Activated T-cell treated with anti-CD3 and anti-CD28 coated beads, Interleukin-2, amount 50 U/mL, for 4 hours (primary cell): ENCODE data around the gene ASCC3. TPM values are rescaled to one million over a fixed set of nuclear protein-coding genes. Genes with fewer than 3 reads are reported as not detected.

Experiments used
- ATAC-seq, 2 donors: fragments of 200-7000 bp; cut with Tn5 transposase; one replicate each; pipeline ENCODE4 v1.10.0; 2021
- DNase-seq: peaks from one replicate; pipeline ENCODE4 v3.0.0-alpha.2; 2020
- H3K27me3 Mint-ChIP-seq: one replicate; pipeline ENCODE4 v1.8.0; 2021; ENCODE audit warnings: low read depth, mixed read lengths
- H3K36me3 Mint-ChIP-seq: one replicate; pipeline ENCODE4 v1.8.0; 2022; ENCODE audit warnings: mixed read lengths; ENCODE audit not compliant: insufficient read depth
- H3K4me1 Mint-ChIP-seq: one replicate; pipeline ENCODE4 v1.8.0; 2021; ENCODE audit warnings: low read depth, mixed read lengths
- H3K4me3 Mint-ChIP-seq: one replicate; pipeline ENCODE4 v1.8.0; 2021; ENCODE audit warnings: mild to moderate bottlenecking, moderate library complexity, mixed read lengths
- H3K9me3 Mint-ChIP-seq: one replicate; pipeline ENCODE4 v1.8.0; 2021; ENCODE audit warnings: mixed read lengths
- total RNA-seq, 3 donors: library from RNA; stranded (reverse); gene quantifications; one replicate each; pipeline ENCODE4 v1.2.1, GENCODE V29; 2021

ASCC3 gene
- total RNA-seq, 3 donors from 2014 or later = 59.3 to 72.8 (median 64.1) TPM

DNA sequence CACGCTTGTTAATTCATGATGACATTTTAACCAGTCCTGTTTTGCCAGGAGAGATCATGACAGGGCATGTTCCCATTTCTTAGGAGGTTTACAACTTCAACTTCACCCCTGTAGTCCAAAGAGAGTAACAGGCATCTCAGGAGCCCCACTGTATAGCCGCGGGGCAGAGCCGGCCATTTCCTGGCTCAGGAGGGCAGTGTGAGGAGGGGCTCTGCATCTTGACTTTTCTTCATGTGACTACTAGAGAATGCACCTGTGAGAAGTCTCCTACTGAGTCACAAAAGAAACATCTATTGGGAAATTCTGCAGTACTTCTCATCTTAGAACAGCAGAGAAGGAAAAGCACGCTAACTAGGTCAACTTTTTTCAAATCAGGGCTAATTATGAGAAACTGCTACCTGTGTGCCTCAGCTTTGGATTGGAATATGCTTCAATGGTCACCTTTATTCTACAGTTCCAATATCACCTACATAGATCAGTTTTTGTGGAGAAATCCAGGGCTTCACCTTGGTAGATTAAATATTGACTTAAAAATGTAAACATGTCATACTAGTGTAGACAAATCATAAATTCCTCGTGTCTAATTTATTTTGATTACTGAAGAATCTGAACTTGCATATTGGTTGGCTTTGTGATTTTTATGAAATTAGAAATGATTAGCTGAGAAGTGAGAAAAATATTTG is 387.8 kb downstream of the ASCC3 start:
- DNase-seq (no peak), ATAC-seq (no peak)
- Mint-ChIP-seq H3K9me3 (peaks cover 5% of the 10 kb centered on the region), H3K36me3 (no peaks in the 10 kb centered on the region), H3K4me1 (no peaks in the 10 kb centered on the region), H3K4me3 (no peak overlapping the region), H3K27me3 (peaks cover 46% of the 10 kb centered on the region)

DNA sequence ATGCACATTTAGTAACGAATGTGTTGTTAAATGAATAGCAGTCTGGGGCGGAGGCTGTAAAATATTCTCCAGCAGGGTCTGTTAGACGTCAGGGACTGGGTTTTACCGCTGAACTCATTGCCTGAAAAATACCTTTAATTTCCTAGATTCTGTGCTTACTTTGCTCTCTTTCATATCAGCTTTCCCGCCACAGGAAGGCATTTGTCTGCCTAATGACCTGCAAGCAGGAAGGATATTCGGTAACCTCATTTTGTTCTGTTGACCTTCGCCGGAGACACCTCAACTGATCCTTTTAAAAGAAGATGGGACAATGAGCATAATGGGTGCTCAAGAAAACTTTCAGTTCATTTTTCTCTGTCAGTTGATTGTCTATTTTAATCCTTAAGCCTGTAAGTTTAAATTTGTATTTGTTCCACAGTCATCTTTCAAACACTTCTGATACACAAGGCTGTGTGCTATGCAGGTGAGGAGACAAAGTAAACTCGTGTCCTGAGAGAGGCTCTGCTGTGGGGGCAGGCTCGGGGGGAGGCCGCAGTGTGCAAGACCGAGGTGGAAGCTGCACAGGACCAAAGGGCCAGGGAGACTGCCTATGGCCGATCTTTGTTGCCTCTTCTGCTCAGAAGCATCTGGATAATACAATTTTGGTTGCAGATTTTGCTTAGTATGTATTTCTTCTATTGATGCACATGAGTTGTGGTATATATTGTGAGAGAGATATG is 389.0 kb downstream of the ASCC3 start:
- Mint-ChIP-seq H3K4me3 (no peak overlapping the region), H3K9me3 (peaks cover 5% of the 10 kb centered on the region), H3K4me1 (no peaks in the 10 kb centered on the region), H3K36me3 (no peaks in the 10 kb centered on the region), H3K27me3 (peaks cover 54% of the 10 kb centered on the region)
- no peak for ATAC-seq
- DNase-seq = no peak

DNA sequence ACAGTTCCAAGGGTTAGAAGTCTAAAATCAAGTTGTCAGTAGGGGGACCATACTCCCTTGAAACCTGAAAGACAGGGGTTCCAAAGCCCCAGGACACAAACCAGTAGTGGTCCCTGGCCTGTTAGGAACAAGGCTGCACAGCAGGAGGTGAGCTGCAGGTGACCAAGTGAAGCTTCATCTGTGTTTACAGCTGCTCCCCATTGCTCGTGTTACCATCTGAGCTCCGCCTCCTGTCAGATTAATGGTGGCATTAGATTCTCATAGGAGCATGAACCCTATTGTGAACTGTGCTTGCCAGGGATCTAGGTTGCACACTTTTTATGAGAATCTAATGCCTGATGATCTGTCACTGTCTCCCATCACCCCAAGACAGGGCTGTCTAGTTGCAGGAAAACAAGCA is 391.1 kb downstream of the ASCC3 start:
- H3K27me3 Mint-ChIP-seq = peaks cover 51% of the 10 kb centered on the region
- no peak overlapping the region for H3K4me3 Mint-ChIP-seq
- no peaks in the 10 kb centered on the region for H3K9me3 Mint-ChIP-seq
- DNase-seq = no peak
- H3K36me3 Mint-ChIP-seq = no peaks in the 10 kb centered on the region
- no peak for ATAC-seq
- no peaks in the 10 kb centered on the region for H3K4me1 Mint-ChIP-seq

DNA sequence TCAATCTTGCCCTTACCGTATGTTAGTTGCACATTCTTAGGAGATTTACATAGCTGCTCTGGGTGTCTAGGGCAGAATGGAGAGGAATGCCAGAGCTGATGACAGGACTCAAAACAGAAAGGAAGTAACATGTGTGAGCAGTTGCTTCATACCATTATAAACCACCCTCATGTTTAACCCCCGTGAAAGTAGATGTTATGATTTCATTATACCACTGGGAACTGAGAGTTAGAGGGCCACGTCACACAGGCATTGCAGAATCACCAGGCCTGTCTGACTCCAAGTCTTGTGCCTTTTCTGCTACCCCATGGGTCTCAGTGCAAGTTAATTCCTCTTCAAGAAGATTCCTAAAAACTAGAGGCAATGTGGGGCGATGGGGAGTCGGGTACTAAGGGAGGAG is 392.9 kb downstream of the ASCC3 start:
- H3K4me3 Mint-ChIP-seq = no peak overlapping the region
- no peaks in the 10 kb centered on the region for H3K36me3 Mint-ChIP-seq
- DNase-seq = no peak
- no peaks in the 10 kb centered on the region for H3K9me3 Mint-ChIP-seq
- no peak for ATAC-seq
- no peaks in the 10 kb centered on the region for H3K4me1 Mint-ChIP-seq
- H3K27me3 Mint-ChIP-seq = peaks cover 46% of the 10 kb centered on the region

DNA sequence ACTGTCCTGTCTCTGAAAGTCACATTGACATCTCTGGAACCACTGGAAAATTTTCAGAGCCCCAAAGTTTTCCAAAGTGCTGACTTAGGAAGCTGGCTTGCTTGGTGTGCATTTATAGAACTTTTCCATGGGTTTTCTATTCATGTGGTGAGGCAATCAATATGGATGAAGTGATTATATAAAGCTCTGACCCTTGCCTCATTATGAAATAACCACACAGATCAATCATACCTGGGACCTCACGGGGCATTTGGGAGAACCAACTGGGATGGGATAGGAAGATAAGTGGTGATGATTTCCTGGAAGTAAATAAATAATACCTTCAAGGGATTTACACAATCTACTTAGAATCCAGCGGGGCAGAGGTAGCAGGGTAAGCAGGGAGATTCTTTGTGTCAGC is 393.5 kb downstream of the ASCC3 start:
- ATAC-seq (no peak), DNase-seq (no peak)
- H3K27me3 Mint-ChIP-seq = peaks cover 45% of the 10 kb centered on the region
- H3K36me3 Mint-ChIP-seq = no peaks in the 10 kb centered on the region
- H3K4me3 Mint-ChIP-seq = no peak overlapping the region
- no peaks in the 10 kb centered on the region for H3K4me1 Mint-ChIP-seq
- no peaks in the 10 kb centered on the region for H3K9me3 Mint-ChIP-seq

DNA sequence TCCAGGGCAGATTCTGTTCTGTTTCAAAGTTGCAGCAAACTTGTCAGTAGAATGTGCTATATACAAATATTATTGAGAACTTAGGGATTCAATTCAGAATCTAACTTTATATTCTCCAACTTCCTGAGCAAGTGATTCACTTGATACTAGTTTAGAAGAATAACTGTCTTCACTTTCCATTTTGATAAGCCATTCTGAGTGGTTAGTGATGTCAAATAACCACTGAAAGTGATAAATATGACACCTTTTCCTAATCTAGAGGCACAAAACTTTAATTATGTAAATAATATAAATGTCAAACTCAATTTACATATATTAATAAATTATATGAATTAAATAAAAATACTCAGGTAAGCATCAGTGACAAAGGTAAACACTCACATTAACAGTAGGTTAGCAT is 395.9 kb downstream of the ASCC3 start:
- no peaks in the 10 kb centered on the region for H3K4me1 Mint-ChIP-seq
- ATAC-seq (no peak), DNase-seq (no peak)
- no peaks in the 10 kb centered on the region for H3K36me3 Mint-ChIP-seq
- H3K9me3 Mint-ChIP-seq = no peaks in the 10 kb centered on the region
- no peak overlapping the region for H3K4me3 Mint-ChIP-seq
- peaks cover 29% of the 10 kb centered on the region for H3K27me3 Mint-ChIP-seq

DNA sequence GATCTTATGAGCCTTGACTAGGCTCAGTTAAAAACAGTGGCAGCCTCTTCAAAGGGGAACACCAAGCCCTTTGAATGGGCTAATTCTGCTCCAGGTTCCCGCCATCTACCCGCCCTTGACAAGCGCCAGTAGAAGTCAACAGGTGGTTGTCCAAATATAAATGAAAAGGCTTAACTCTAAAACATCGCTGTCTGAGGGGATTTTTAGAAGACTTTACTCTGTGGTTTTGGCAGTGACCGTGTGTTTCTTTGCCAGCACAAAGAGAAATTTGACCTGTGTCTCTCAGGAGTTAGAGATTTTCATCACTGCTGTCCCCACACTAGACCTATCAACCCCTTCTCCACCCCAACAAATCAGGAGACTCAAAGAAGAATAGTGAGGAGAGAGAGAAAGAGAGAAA is 396.7 kb downstream of the ASCC3 start:
- peaks cover 25% of the 10 kb centered on the region for H3K27me3 Mint-ChIP-seq
- no peak overlapping the region for H3K4me3 Mint-ChIP-seq
- no peaks in the 10 kb centered on the region for H3K4me1 Mint-ChIP-seq
- no peaks in the 10 kb centered on the region for H3K9me3 Mint-ChIP-seq
- DNase-seq = no peak
- ATAC-seq = no peak
- no peaks in the 10 kb centered on the region for H3K36me3 Mint-ChIP-seq

DNA sequence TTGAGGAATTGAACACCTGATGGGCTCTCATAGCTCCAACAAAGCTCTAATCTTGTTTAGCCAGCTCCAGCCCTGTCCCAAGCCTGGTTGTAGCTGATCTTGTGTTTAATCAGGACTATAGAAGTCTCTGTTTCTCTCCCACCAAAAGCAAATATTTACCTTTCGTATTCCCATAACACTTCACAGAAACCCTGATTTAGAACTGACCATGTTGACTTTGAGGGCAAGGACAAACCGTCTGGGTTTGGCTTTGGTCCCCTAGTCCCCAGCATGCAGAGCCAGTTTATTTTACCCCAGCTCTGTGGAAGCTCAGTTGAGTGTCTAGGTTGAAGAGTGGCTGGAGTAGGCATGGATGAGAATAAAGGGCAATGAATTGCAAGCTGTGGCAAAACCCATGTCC is 398.4 kb downstream of the ASCC3 start:
- Mint-ChIP-seq H3K4me1 (no peaks in the 10 kb centered on the region), H3K36me3 (no peaks in the 10 kb centered on the region), H3K9me3 (no peaks in the 10 kb centered on the region), H3K27me3 (peaks cover 12% of the 10 kb centered on the region), H3K4me3 (no peak overlapping the region)
- ATAC-seq (no peak), DNase-seq (no peak)

DNA sequence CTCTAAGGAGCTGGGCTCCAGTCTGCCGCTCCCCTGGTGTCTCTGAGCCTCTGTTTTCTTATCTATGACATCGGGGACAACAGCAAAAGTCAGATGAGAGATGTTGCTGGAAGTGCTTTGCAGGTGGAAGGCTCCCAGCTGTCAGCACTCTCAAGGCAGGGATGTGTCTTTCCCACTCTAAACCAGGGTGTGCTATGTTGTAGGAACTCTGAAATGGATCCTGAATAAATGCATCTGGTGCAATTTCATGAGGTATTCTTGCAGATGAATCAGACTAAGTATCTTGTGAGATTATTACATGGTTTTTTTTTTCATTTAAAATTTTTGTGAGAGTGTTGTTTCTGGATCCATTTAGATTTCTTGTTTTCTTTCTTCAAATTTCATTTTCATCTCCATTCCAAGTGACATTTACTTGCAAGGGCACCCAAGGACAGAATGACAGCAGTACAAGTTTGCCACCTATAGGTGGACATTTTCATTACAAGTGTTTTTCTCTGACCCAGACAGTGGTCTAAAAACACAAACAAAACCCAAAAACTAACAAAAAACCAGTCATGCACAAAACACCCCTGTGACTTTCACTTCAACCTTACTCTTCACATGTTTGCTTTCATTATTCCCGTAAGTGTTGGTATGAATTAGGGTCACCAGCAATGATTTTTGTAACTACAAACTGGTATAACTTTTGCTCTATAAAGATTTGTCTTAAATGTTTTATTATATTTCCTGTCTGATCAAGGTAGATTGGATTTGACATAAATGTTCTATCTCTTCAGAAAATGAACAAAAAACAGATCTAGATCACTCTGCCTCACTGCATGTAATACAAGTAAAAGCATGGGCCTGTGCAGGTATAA is 401.7 kb downstream of the ASCC3 start:
- ATAC-seq = no peak
- Mint-ChIP-seq H3K27me3 (peaks cover 17% of the 10 kb centered on the region), H3K36me3 (no peaks in the 10 kb centered on the region)

DNA sequence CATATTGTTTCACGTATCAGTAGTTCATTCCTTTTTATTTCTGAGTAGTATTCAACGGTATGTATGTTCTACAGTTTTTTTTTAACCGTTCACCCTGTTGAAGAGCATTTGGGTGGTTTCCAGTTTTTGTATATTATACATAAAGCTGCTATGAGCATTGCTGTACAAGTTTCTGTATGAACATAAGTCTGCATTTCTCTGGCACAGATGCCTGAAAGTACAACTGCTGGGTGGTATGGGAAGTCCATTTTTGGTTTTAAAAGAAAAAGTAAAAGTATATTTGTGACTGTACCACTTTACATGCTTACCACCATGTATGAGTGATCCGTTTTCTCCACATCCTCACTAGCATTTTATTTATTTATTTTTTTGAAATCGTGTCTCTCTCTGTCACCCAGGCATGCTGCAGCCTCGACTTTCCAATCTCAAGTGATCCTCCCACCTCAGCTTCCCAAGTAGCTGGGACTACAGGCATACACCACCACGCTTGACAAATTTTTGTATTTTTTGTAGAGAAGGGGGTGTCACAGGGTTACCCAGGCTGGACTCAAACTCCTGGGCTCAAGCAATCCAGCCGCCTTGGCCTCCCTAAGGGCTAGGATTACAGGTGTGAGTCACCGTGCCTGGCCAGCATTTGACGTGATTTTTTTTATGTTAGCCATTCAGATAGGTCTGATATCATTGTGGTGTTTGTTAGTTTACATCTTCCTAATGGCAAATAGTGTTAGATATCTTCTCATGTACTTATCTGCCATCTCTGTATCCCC is 405.4 kb downstream of the ASCC3 start:
- no peak overlapping the region for H3K4me3 Mint-ChIP-seq
- peaks cover 44% of the 10 kb centered on the region for H3K27me3 Mint-ChIP-seq
- ATAC-seq (peak; percentile 42 to 53), DNase-seq (no peak)
- H3K36me3 Mint-ChIP-seq = no peaks in the 10 kb centered on the region
- H3K4me1 Mint-ChIP-seq = no peaks in the 10 kb centered on the region
- H3K9me3 Mint-ChIP-seq = no peaks in the 10 kb centered on the region

More for the DNA sequence above, 401.7 kb downstream of the ASCC3 start:
- Mint-ChIP-seq H3K4me3 (no peak overlapping the region), H3K9me3 (no peaks in the 10 kb centered on the region), H3K4me1 (no peaks in the 10 kb centered on the region)
- no peak for DNase-seq

DNA sequence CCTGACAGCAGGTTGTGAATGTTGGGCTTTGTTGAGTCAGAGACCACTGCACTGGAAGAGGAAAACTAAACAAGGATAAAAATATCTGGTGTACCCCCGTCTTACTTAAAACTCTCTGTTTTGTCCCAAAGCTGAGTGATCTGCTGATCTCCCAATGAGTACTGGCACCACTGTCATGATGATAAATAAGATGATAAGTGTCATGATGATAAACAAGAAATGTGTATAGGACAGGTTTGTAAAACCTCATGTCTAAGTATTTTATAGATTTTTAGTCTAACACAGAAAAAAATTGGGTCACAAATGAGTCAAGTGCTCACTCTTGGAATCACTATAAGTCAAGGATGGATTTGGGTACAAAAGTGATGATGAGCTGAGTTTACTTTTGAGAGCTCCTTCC is 407.9 kb downstream of the ASCC3 start:
- Mint-ChIP-seq H3K4me1 (no peaks in the 10 kb centered on the region), H3K9me3 (no peaks in the 10 kb centered on the region), H3K36me3 (no peaks in the 10 kb centered on the region), H3K4me3 (no peak overlapping the region), H3K27me3 (peaks cover 63% of the 10 kb centered on the region)
- ATAC-seq (peak; percentile 4 to 26), DNase-seq (no peak)

DNA sequence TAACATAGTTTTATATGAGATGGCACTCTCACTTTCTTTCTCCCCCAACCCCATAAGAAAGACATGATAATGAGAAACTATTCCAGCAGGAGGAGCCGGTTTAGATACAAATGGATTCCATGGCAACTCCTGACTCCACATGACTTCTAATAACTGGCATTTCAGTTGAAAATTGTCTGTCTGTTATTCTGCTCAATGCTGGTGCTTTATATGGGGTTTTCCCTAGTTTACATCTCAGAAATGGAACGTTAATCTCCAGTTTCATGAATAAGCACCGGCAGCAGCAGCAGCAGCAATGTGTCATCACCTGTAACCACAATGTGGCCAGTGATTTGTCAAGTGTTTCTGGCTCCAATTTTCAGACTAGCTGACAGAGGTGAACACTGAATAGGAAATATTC is 408.5 kb downstream of the ASCC3 start:
- H3K36me3 Mint-ChIP-seq = peaks cover 2% of the 10 kb centered on the region
- no peaks in the 10 kb centered on the region for H3K4me1 Mint-ChIP-seq
- ATAC-seq (peak; percentile 69 to 71), DNase-seq (no peak)
- no peaks in the 10 kb centered on the region for H3K9me3 Mint-ChIP-seq
- no peak overlapping the region for H3K4me3 Mint-ChIP-seq
- peaks cover 68% of the 10 kb centered on the region for H3K27me3 Mint-ChIP-seq

DNA sequence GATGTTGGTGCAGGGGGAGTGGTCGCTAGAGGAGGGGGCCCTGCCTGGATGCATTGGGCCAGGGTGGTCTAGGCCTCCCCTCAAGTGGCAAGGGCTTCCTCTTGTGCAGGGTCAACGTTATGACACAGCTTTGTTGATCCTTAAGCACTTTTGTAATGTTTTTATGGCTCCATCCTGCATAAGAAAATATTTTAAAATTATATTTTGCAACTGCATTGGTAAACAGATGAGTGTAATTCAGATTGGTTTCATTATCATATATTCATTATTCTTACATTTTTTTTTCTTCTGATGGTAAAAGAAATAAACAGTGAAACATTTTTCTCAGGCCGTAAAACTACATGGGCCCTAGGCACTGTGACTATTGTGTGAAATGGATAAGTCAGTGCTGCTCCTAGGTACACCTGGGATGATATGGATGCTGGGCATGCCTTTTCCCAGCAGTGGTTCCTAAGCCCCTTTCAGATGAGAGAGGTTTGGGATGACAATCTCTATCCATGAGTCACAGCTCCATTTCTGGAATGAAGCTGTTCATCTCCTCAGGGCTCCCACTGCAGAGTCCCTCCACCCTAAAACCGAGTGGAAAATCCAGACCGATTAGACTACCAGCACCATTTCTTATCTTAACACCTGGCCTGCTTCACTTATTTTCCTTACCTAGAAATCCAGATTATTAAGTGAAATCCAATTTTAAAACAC is 410.6 kb downstream of the ASCC3 start:
- H3K9me3 Mint-ChIP-seq = peaks cover 7% of the 10 kb centered on the region
- H3K27me3 Mint-ChIP-seq = peaks cover 83% of the 10 kb centered on the region
- H3K36me3 Mint-ChIP-seq = peaks cover 2% of the 10 kb centered on the region
- ATAC-seq = no peak
- peaks cover 11% of the 10 kb centered on the region for H3K4me1 Mint-ChIP-seq
- DNase-seq = no peak
- no peak overlapping the region for H3K4me3 Mint-ChIP-seq
